ELF-1 (cell line): Measurements from ENCODE around the gene DAB1.

Experiments used
- DNase-seq: peaks from one replicate; pipeline ENCODE4 v3.0.0-alpha.2; 2016; ENCODE audit warnings: low read depth, low spot score

Gene DAB1

GRCh38 chr1:56983484-56983883, 440.4 kb downstream of the DAB1 start:
- no peak for DNase-seq

GRCh38 chr1:56979986-56980755, 443.7 kb downstream of the DAB1 start:
- no peak for DNase-seq

DNA sequence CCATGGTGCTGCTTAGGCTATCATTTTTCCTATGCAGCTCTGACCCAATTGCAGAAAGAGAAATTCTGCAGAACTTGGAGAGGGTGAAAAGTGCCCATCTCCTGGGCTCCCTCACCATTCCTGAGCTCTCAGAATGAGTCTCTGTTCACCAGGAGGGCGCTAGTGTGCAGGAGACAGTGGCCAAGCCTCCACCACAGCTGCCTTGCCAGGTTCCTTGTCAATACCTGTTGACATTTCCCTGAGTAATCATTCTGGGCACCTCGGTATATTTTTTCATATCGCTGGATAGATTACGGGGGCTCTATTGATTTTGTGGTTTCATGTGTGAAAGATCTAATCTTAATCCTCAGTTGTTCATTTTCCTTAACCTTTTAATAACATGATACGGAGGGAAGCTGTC, 445.0 kb downstream of the DAB1 start:
- DNase-seq: no peak

DNA sequence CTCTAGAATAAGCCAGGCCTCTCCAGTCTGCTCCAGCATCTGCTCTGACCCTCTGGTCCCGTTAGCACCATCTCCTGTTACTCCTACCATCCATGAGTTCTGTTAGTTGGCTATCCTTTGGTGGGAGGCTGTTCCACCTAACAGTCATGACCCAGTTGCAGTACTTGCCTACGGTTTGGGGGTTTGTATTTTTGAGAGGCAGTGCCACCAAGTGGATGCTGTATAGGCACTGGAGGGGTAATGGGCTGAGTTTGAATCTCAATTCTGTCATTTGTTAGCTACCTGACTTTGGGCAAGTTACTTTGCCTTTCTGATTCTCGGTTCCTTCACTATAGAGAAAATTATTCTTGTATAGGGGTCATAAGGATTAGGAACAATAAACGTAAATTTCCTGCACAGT, 445.9 kb downstream of the DAB1 start:
- DNase-seq: no peak

- DNase-seq: no peak
Observed at GRCh38 chr1:56975446-56975845, 448.4 kb downstream of the DAB1 start.

GRCh38 chr1:56973923-56974742, 449.7 kb downstream of the DAB1 start:
- no peak for DNase-seq

- no peak for DNase-seq
Observed at GRCh38 chr1:56972976-56973375, 450.9 kb downstream of the DAB1 start.

DNA sequence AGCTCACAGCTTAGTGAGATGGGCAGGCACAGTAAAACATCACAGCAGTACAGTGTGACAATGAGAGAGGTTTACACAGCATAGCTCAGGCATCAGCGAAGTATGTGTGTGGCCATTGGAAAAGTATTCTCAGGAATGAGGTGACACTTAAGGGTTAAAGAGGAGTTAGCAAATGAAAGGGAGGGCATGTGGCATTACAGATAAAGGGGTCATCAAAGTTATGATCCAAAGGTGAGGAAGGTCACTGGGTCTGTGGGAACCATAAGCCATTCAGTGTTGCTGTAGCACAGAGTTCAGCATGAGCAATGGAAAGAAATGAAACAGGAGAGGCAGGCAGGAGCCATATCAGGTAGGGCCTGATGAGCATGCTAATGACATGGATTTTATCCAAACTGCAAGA, 453.6 kb downstream of the DAB1 start:
- DNase-seq: no peak

DNA sequence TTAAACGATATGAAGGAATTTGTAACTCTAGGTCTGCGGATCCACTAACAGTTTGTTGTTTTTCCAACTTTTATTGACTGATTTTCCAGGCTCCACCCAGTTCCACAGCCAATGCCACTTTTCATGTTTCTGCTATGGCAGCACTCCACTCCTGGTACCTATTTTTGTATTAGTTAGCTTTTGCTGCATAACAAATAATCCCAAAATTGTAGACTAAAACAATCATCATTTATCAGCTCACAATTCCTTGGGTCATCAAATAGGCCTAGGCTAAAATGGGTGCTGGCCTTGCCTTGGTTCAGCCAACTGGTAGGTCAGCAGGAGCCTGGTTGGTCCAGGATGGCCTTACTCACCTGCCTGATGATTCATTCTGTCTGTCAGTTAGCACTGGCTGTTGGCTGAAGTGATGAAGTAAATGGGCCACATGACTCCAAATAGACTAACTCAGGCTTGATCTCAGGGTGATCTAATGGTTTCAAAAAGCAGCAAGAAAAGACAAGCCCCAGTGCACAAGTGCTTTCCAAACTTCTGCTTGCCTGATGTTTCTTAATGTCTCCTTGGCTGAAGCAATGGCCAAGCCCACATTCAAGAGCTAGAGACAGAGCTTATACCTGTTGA, 454.9 kb downstream of the DAB1 start:
- DNase-seq: no peak

DNA sequence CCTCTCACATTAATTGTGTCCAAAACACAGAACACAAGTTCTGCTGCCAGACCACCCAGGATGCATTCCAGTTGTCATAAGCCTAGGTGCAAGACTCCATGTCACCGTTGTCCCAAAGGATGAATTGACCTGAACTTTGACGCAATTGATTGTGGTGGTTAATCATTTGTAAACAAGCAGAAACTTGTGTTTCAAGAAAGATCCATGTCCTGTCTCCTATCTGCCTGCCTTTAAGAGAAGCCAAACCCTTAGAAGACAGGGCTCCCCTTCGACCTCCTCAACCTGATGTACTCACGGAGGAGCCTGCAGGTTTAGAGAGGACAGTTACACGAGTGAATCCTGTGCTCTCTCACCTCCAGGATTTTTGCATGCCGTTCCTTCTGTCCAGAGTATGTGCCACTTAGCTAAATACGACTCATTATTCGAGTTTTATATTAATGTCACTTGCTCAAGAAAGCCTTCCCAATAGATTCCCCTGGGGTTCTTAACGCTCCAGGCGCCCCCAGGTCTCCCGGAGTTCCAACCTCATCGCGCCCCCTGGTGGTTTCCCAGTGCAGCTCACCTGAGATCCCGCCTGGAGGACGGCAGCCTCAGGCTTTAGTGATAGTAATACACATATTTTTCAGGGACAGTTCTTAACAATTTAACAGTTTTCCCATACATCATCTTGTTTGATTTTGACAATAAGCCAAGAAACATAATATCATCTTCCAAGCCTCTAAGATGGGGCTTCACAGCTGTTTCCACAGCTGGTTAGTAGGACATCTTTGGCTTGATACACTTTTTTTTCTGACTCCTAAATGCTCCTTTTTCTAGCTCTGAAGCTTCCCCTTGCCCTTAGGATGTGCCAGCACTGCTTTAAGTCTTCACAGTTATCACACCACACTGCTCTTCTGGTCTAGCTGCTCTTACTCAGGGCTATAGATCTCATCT, 455.7 kb downstream of the DAB1 start:
- DNase-seq: peak; percentile 55

GRCh38 chr1:56967355-56967754, 456.5 kb downstream of the DAB1 start:
- no peak for DNase-seq

- no peak for DNase-seq
Observed at GRCh38 chr1:56966698-56966999, 457.2 kb downstream of the DAB1 start.

- no peak for DNase-seq
Observed at GRCh38 chr1:56965916-56966697, 457.8 kb downstream of the DAB1 start, which contains the start of gene C8B. TSS of gene C8B (minus strand) at chr1:56966015. CDS start at chr1:56965948, 67 bp downstream.

DNA sequence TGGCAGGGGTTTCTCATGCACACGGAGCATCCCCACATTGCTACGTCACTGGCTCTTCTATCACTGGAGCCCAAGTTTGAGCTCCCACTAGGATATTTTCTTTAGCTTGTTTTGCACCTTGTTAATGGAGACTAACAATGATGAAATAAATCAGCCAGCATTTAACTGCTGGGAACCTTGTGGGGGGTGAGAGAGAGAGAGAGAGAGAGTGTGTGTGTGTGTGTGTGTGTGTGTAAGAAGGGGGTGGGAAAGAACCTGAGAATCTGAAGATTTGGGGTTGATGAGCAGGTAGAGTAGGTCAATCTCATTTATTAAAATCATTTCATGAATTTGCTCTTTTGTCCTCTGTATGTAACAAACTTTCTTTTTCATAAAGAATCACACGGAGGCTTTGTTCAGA, 458.7 kb downstream of the DAB1 start:
- no peak for DNase-seq

GRCh38 chr1:56964349-56965017, 459.4 kb downstream of the DAB1 start:
- no peak for DNase-seq

DNA sequence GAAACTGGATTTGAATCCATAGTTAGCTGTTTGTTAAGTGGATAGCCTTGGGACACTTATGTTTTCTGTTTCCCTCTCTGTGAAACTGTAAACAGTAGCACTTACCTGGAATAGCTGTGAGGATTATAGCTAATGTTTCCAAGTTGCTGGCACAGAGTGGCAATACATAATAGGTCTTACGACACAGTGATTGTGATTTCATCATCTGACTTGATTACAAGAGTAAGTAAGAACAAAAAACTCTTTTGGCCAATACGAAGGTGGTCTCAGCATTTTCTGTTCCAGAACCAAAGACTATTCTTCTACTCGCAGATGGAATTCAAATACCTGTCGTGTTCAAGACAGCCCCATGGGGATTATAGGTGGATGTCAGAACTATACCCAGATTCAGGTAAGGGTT, 460.2 kb downstream of the DAB1 start:
- no peak for DNase-seq

GRCh38 chr1:56961426-56961825, 462.4 kb downstream of the DAB1 start:
- DNase-seq: no peak

DNA sequence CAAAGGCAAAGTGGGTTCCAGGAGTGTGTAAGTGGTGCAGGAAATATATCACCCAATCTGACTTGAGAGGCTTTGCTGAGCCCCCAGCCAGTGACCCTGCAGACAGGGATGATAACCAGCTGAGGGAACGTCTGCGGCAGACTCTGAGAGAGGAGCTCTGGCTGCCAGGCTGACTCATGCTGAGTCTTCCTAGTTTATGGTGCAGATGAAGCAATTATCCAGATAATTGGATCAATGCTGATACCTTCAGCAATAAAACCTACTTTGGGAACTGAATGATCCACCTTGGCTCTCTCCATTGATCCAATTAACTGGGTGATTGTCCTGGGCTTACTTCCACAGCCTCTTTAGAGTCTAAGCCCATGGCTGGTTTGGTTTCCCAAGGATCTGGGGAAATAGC, 465.3 kb downstream of the DAB1 start:
- DNase-seq: peak; percentile 62

- no peak for DNase-seq
Observed at GRCh38 chr1:56957931-56958330, 465.9 kb downstream of the DAB1 start.

- DNase-seq: no peak
Observed at GRCh38 chr1:56954664-56955063, 469.2 kb downstream of the DAB1 start.
